HG03066 (cell line): ENCODE measurements around the gene MBOAT7.

ENCODE experiments used
- ATAC-seq: cut with Tn5 transposase; IDR thresholded peaks from one replicate; pipeline ENCODE4 v1.9.1; 2021; ENCODE audit warnings: low read depth; ENCODE audit not compliant: unreplicated experiment

The MBOAT7 gene

GRCh38 chr19:54165222-54165621 lies 24.2 kb downstream of the MBOAT7 start:
- ATAC-seq: no peak

GRCh38 chr19:54164369-54165068 lies 24.9 kb downstream of the MBOAT7 start:
- ATAC-seq: no peak

- ATAC-seq: no peak
Measured at GRCh38 chr19:54162884-54163283, 26.5 kb downstream of the MBOAT7 start.

GRCh38 chr19:54162241-54162805 lies 27.1 kb downstream of the MBOAT7 start:
- ATAC-seq: no peak

- no peak for ATAC-seq
Measured at GRCh38 chr19:54160854-54161253, 28.5 kb downstream of the MBOAT7 start.

- no peak for ATAC-seq
Measured at GRCh38 chr19:54160182-54160811, 29.1 kb downstream of the MBOAT7 start.

GRCh38 chr19:54159352-54160181 lies 29.8 kb downstream of the MBOAT7 start, which contains the start of gene LENG1:
Gene LENG1, minus strand, starts transcription at chr19:54159721. Its CDS starts 26 bp downstream, at chr19:54159695.
- ATAC-seq: peak; percentile 91

GRCh38 chr19:54158812-54159351 lies 30.5 kb downstream of the MBOAT7 start:
- no peak for ATAC-seq

- ATAC-seq: no peak
Measured at GRCh38 chr19:54156953-54157352, 32.4 kb downstream of the MBOAT7 start.

GRCh38 chr19:54156490-54156889 lies 32.9 kb downstream of the MBOAT7 start:
- ATAC-seq: no peak

- no peak for ATAC-seq
Measured at GRCh38 chr19:54155694-54156093, 33.7 kb downstream of the MBOAT7 start.

GRCh38 chr19:54154603-54155345 lies 34.6 kb downstream of the MBOAT7 start:
- no peak for ATAC-seq

GRCh38 chr19:54153731-54154326 lies 35.6 kb downstream of the MBOAT7 start:
- ATAC-seq: no peak

- no peak for ATAC-seq
Measured at GRCh38 chr19:54152878-54153524, 36.4 kb downstream of the MBOAT7 start.

GRCh38 chr19:54152267-54152666 lies 37.1 kb downstream of the MBOAT7 start:
- no peak for ATAC-seq

- ATAC-seq: no peak
Measured at GRCh38 chr19:54151362-54152035, 37.9 kb downstream of the MBOAT7 start.

GRCh38 chr19:54149021-54149812 lies 40.2 kb downstream of the MBOAT7 start:
- ATAC-seq: no peak

GRCh38 chr19:54148158-54148557 lies 41.2 kb downstream of the MBOAT7 start:
- ATAC-seq: no peak
